Left lobe of liver (tissue), 1 donor: ENCODE data around the gene ANKRD33B. TPM values are rescaled to one million over a fixed set of nuclear protein-coding genes. Genes with fewer than 3 reads are reported as not detected.

ENCODE experiments used
- total RNA-seq: library from RNA; stranded (reverse); gene quantifications from one replicate; pipeline ENCODE4 v1.2.1, GENCODE V29; 2021
- donor health status: DM: no; HTN: yes; CAD: no.

ANKRD33B gene
- total RNA-seq, 1 donor from 2014 or later: 0.45 TPM

Other genes starting within 250 kb of the ANKRD33B start
- 67.4 TPM for gene MARCHF6, start 210.4 kb upstream of the ANKRD33B start, total RNA-seq
- gene ROPN1L, start 122.2 kb upstream of the ANKRD33B start, total RNA-seq: 0.35 TPM
- 129 TPM for gene DAP, start 197.2 kb downstream of the ANKRD33B start, total RNA-seq